WI38 (cell line): ENCODE data around the gene MRC2.
"Not testable (repeated sequence)": the region's sequence is repeated elsewhere in the genome, so short reads cannot be mapped to it uniquely, and the experiment has no call there.

ENCODE experiments used
- H3K4me3 ChIP-seq: 2 replicates; pipeline ENCODE4 v1.5.1; 2011; ENCODE audit warnings: low read depth, mild to moderate bottlenecking, control low read depth, low read length
- CTCF ChIP-seq: IDR thresholded peaks from 2 replicates; pipeline ENCODE4 v1.5.1; 2012; ENCODE audit warnings: low read depth, mild to moderate bottlenecking, control low read depth, low read length

The MRC2 gene

GRCh38 chr17:62599964-62600657 lies 27.4 kb upstream of the MRC2 start:
- no peak for TF ChIP-seq CTCF
- H3K4me3 ChIP-seq = no peak overlapping the region

GRCh38 chr17:62600805-62601204 lies 26.7 kb upstream of the MRC2 start:
- no peak for TF ChIP-seq CTCF
- H3K4me3 ChIP-seq = no peak overlapping the region

GRCh38 chr17:62601471-62601870 lies 26.0 kb upstream of the MRC2 start:
- TF ChIP-seq CTCF = no peak
- H3K4me3 ChIP-seq = no peak overlapping the region

GRCh38 chr17:62603783-62604182 lies 23.7 kb upstream of the MRC2 start:
- H3K4me3 ChIP-seq = not testable (repeated sequence)

- TF ChIP-seq CTCF = no peak
- no peak overlapping the region for H3K4me3 ChIP-seq
Measured at GRCh38 chr17:62605588-62605987, 21.9 kb upstream of the MRC2 start.

- no peak for TF ChIP-seq CTCF
- no peak overlapping the region for H3K4me3 ChIP-seq
Measured at GRCh38 chr17:62611292-62611691, 16.2 kb upstream of the MRC2 start.

- TF ChIP-seq CTCF = no peak
- no peak overlapping the region for H3K4me3 ChIP-seq
Measured at GRCh38 chr17:62611728-62612127, 15.7 kb upstream of the MRC2 start.

GRCh38 chr17:62612289-62612688 lies 15.2 kb upstream of the MRC2 start:
- H3K4me3 ChIP-seq = not testable (repeated sequence)

- H3K4me3 ChIP-seq = not testable (repeated sequence)
Measured at GRCh38 chr17:62613095-62613494, 14.4 kb upstream of the MRC2 start.
